ENCODE results near the gene IP6K1. TPM values are rescaled to one million over a fixed set of nuclear protein-coding genes. Genes with fewer than 3 reads are reported as not detected.
A peak's percentile ranks its signal among the peaks of the same experiment; 100 is the strongest.

Gene IP6K1
- total RNA-seq, 2 experiments from 2014 or later, result 33.3 to 36.0 TPM

DNA sequence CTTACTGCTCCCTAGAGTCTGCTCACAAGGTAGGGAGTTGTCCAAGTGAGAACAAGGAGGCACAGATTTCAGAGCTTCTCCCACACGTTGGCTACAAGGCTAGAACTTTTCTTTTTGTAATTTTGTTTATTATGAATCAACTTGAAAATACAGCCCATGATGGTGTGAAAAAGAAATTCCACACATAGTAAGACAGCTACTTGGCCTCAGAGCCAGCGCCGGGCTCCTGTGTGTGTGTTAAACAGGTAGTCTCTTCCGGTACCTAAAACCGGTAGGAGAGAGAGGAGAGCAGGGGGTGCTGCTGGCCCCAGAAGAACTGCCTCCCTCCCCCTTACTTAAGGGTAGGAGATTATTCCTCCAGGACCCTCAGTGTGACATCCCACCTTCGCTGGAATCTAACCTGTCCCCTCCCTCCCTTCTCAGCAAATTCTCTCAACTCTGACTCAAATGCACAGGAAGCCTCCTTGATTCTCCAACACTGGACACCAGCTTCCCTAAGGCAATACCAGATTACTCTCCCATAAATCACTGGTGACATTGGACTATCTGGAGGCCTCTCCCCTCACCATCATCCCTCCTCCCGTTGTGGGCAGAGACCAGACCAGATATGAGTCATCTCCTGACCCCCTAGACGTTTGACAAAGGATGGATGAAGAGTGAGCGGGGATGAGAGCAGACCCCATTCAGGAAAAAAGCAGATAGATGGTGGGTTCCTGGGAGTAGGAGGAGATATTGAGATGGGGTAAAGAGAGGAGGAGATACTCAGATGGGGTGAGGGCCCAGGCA, 4.5 kb upstream of the IP6K1 start:
- no peak overlapping the region for H3K4me3 Mint-ChIP-seq
- H3K27me3 Mint-ChIP-seq, result no peaks in the 10 kb centered on the region
- peaks cover 16% of the 10 kb centered on the region for H3K4me1 Mint-ChIP-seq (ENCODE audit: low read depth)
- H3K9me3 ChIP-seq (ENCODE audit: control insufficient read depth in 1 of 2, insufficient read depth in 1 of 2, low read length in 2 of 2), result no peaks in the 10 kb centered on the region
- DNase-seq, result peak in 1 of 14 experiments; percentile 11
- H3K9me3 Mint-ChIP-seq, result no peaks in the 10 kb centered on the region
- ATAC-seq (ENCODE audit: poor library complexity), result no peak
- H3K36me3 ChIP-seq (ENCODE audit: insufficient read depth, low read length), result no peaks in the 10 kb centered on the region
- peak overlapping the region; percentile 83 for H3K27ac Mint-ChIP-seq
- no peaks in the 10 kb centered on the region for H3K27me3 ChIP-seq (ENCODE audit: control insufficient read depth in 1 of 2, insufficient read depth in 2 of 2, low read length in 2 of 2)
- CTCF ChIA-PET, result interaction anchor here (1.6 kb wide), 1 partner anchor 12 kb away, joined by 7 read pairs; the partner anchor contains the start of gene INKA1
- peaks cover 17% of the 10 kb centered on the region for H3K4me1 ChIP-seq (ENCODE audit: insufficient read depth, low read length)
- no peak overlapping the region for H3K4me3 ChIP-seq (ENCODE audit: low read length)
- POLR2A ChIA-PET, result interaction anchor here (0.6 kb wide), 1 partner anchor 65 kb away, joined by 3 read pairs; no protein-coding TSS in a partner anchor
- no peak overlapping the region for H3K27ac ChIP-seq (ENCODE audit: low read depth in 1 of 2, low read length in 2 of 2)
- TF ChIP-seq CTCF (IDR thresholded peaks at IDR 0.05), result no peak
- intact Hi-C loops (cut with DNase I, micrococcal nuclease), result no loop called here
- peaks cover 13% of the 10 kb centered on the region for H3K36me3 Mint-ChIP-seq (ENCODE audit: low read depth)

DNA sequence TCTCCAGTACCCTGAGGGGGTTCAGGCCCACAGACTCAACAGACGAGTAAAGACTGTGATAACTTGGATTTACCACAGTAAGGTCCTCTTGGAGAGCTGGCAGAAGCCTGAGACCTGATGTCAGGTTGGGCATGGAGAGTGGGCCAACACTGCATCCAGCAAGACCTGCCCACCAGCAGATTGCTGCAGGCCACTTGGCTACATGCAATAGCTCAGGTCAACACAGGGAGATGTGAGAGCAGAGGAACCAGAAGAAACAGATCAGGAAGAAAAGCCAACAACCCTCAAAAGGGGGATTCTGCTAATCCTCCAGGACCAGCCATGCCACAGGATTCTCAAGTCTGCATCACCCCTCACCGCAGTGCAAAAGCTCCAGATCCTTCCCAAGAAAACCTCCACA, 1.7 kb upstream of the IP6K1 start:
- H3K27ac Mint-ChIP-seq, result no peak overlapping the region
- intact Hi-C loops (cut with DNase I, micrococcal nuclease), result loop anchor here in 1 of 2 experiments (5.0 kb wide), 2 partner anchors 114 to 304 kb away; partner anchors contain the start of gene MST1R
- H3K4me3 Mint-ChIP-seq, result peak overlapping the region; percentile 30
- Histone ChIP-seq H3K27ac (ENCODE audit: low read depth in 1 of 2, low read length in 2 of 2) (no peak overlapping the region), H3K4me3 (ENCODE audit: low read length) (no peak overlapping the region), H3K36me3 (ENCODE audit: insufficient read depth, low read length) (peaks cover 3% of the 10 kb centered on the region), H3K27me3 (ENCODE audit: control insufficient read depth in 1 of 2, insufficient read depth in 2 of 2, low read length in 2 of 2) (no peaks in the 10 kb centered on the region), H3K9me3 (ENCODE audit: control insufficient read depth in 1 of 2, insufficient read depth in 1 of 2, low read length in 2 of 2) (no peaks in the 10 kb centered on the region), H3K4me1 (ENCODE audit: insufficient read depth, low read length) (peaks cover 44% of the 10 kb centered on the region)
- H3K27me3 Mint-ChIP-seq, result no peaks in the 10 kb centered on the region
- no peak for TF ChIP-seq CTCF (IDR thresholded peaks at IDR 0.05)
- ChIA-PET CTCF (interaction anchor here (1.3 kb wide), 1 partner anchor 116 kb away, joined by 4 read pairs; no protein-coding TSS in a partner anchor), POLR2A (interaction anchor here (1.0 to 2.3 kb wide), 3 partner anchors 13 to 69 kb away, joined by 3 to 18 read pairs (median 4); partner anchors contain the start of gene AMIGO3)
- H3K9me3 Mint-ChIP-seq, result no peaks in the 10 kb centered on the region
- peaks cover 26% of the 10 kb centered on the region for H3K36me3 Mint-ChIP-seq (ENCODE audit: low read depth)
- peaks cover 34% of the 10 kb centered on the region for H3K4me1 Mint-ChIP-seq (ENCODE audit: low read depth)
- peak in 1 of 14 experiments; percentile 11 for DNase-seq
- no peak for ATAC-seq (ENCODE audit: poor library complexity)

DNA sequence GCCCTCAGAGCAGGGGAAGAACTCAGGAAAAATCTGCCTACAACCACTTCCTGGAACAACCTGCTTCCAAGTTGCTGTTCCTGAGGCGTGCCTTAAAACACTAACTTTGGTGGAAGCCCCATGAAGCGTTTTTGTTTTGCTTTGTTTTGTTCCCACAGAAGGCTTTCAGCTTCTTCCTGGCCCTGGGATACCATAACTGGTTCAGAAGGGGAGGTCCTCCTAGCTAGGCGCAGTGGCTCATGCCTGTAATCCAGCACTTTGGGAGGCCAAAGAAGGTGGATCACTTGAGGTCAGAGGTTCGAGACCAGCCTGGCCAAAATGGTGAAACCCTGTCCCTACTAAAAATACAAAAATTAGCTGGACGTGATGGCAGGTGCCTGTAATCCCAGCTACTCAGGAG, 1.2 kb upstream of the IP6K1 start:
- peaks cover 3% of the 10 kb centered on the region for H3K36me3 ChIP-seq (ENCODE audit: insufficient read depth, low read length)
- Mint-ChIP-seq H3K27ac (peak overlapping the region; percentile 100), H3K4me3 (peak overlapping the region; percentile 20), H3K27me3 (no peaks in the 10 kb centered on the region), H3K9me3 (no peaks in the 10 kb centered on the region), H3K4me1 (ENCODE audit: low read depth) (peaks cover 34% of the 10 kb centered on the region), H3K36me3 (ENCODE audit: low read depth) (peaks cover 29% of the 10 kb centered on the region)
- no peak for TF ChIP-seq CTCF (IDR thresholded peaks at IDR 0.05)
- H3K4me3 ChIP-seq (ENCODE audit: low read length), result no peak overlapping the region
- intact Hi-C loops (cut with DNase I, micrococcal nuclease), result loop anchor here (1.0 to 5.0 kb wide), 5 partner anchors 15 to 305 kb away; partner anchors contain the start of genes AMIGO3 (in 2 of the 2), INKA1 (in 1 of the 2) and MST1R (in 1 of the 2)
- no peaks in the 10 kb centered on the region for H3K9me3 ChIP-seq (ENCODE audit: control insufficient read depth in 1 of 2, insufficient read depth in 1 of 2, low read length in 2 of 2)
- DNase-seq (peak in 1 of 14 experiments; percentile 17), ATAC-seq (ENCODE audit: poor library complexity) (no peak)
- H3K4me1 ChIP-seq (ENCODE audit: insufficient read depth, low read length), result peaks cover 48% of the 10 kb centered on the region
- ChIA-PET CTCF (interaction anchor here (0.5 to 1.3 kb wide), 3 partner anchors 15 to 168 kb away, joined by 3 to 4 read pairs (median 3); no protein-coding TSS in a partner anchor), POLR2A (interaction anchor here (1.0 to 2.3 kb wide), 3 partner anchors 14 to 68 kb away, joined by 3 to 18 read pairs (median 4); partner anchors contain the start of gene AMIGO3)
- no peaks in the 10 kb centered on the region for H3K27me3 ChIP-seq (ENCODE audit: control insufficient read depth in 1 of 2, insufficient read depth in 2 of 2, low read length in 2 of 2)
- H3K27ac ChIP-seq (ENCODE audit: low read depth in 1 of 2, low read length in 2 of 2), result no peak overlapping the region

Measured in CD4-positive, alpha-beta T cell (primary cell).